Esophagus squamous epithelium (tissue), 5 donors: ENCODE measurements around the gene MTREX. TPM values are rescaled to one million over a fixed set of nuclear protein-coding genes. Genes with fewer than 3 reads are reported as not detected.

Experiments
- DNase-seq: peaks from one replicate; lab custom pipeline; 2025; lab: John Stamatoyannopoulos, UW
- H3K27ac ChIP-seq, 4 donors: fragments of 200-600 bp; sonication (generic); one replicate each; pipeline ENCODE4 v1.5.1; 2016 to 2019; ENCODE audit warnings: mild to moderate bottlenecking in 1 of 4
- H3K27me3 ChIP-seq, 4 donors: fragments of 200-600 bp; sonication (generic); 1 replicate in 3 of 4; 2 replicates in 1 of 4; pipeline versions ENCODE4 v1.5.1 to v1.6.0; 2017 to 2021; ENCODE audit warnings: antibody characterized with exemption in 1 of 4
- H3K36me3 ChIP-seq, 3 donors: fragments of 200-600 bp; sonication (generic); one replicate each; pipeline ENCODE4 v1.5.1; 2016 to 2019
- H3K4me1 ChIP-seq, 3 donors: fragments of 200-600 bp; sonication (generic); one replicate each; pipeline ENCODE4 v1.5.1; 2017 to 2019
- H3K4me3 ChIP-seq, 4 donors: fragments of 200-600 bp; sonication (generic); 1 replicate in 3 of 4; 2 replicates in 1 of 4; pipeline ENCODE4 v1.5.1; 2016 to 2019; ENCODE audit warnings: mild to moderate bottlenecking in 2 of 4, moderate library complexity in 1 of 4
- H3K9me3 ChIP-seq, 3 donors: fragments of 200-600 bp; sonication (generic); one replicate each; pipeline ENCODE4 v1.5.1; 2016 to 2019
- CTCF ChIP-seq, 6 experiments: fragments of 450-650 bp in 4 of 6; fragments of 200-600 bp in 2 of 6; sonication (generic) in 2 of 6; IDR thresholded peaks; one replicate each; pipeline ENCODE4 v1.5.1; 2016 to 2019; ENCODE audit warnings: antibody characterized with exemption in 6 of 6, mild to moderate bottlenecking in 4 of 6, moderate library complexity in 4 of 6
- POLR2A ChIP-seq, 4 donors: fragments of 450-650 bp; IDR thresholded peaks; one replicate each; pipeline ENCODE4 v1.6.1; 2017; ENCODE audit warnings: antibody characterized with exemption in 4 of 4, mild to moderate bottlenecking in 4 of 4, moderate library complexity in 3 of 4
- WGBS, 2 donors: methylation state at CpG; one replicate each; pipeline ENCODE4 v1.1.5; 2018; 5-methylcytosine and 5-hydroxymethylcytosine counted together
- intact Hi-C: fragments of 100-400 bp; cut with DNase I; formaldehyde crosslinking; loops from one replicate; pipeline ENCODE4 v1.15.0; 2022
- total RNA-seq, 4 donors: library from RNA; depleted of rRNA; stranded (reverse); fragments of >200 nt; gene quantifications; one replicate each; pipeline ENCODE4 v1.1.0, GENCODE V29; 2016
- donor health status: DM: yes; HTN: yes; CAD: no.

The MTREX gene
- total RNA-seq, 4 donors from 2014 or later = 63.9 to 79.3 (median 72.2) TPM

- Histone ChIP-seq H3K4me3 (no peak overlapping the region), H3K4me1 (no peaks in the 10 kb centered on the region), H3K36me3 (peaks cover 6 to 98% (median 34%) of the 10 kb centered on the region in 3 donors), H3K9me3 (no peaks in the 10 kb centered on the region), H3K27ac (no peak overlapping the region), H3K27me3 (no peaks in the 10 kb centered on the region)
- intact Hi-C loops = no loop called here
- no peak for DNase-seq
- TF ChIP-seq CTCF (IDR thresholded peaks at IDR 0.05) (no peak), POLR2A (IDR thresholded peaks at IDR 0.05) (no peak)
- 97% methylated on average over 1 of the region's 1 CpG for WGBS, 2 donors
Observed at GRCh38 chr5:55350754-55351153, 43.0 kb downstream of the MTREX start.

- TF ChIP-seq CTCF (IDR thresholded peaks at IDR 0.05) (no peak), POLR2A (IDR thresholded peaks at IDR 0.05) (no peak)
- Histone ChIP-seq H3K9me3 (no peaks in the 10 kb centered on the region), H3K27ac (no peak overlapping the region), H3K4me1 (no peaks in the 10 kb centered on the region), H3K4me3 (no peak overlapping the region), H3K27me3 (no peaks in the 10 kb centered on the region), H3K36me3 (peaks cover 0 to 97% (median 19%) of the 10 kb centered on the region in 3 donors)
- WGBS, 2 donors = 97 to 98% methylated on average over 3 to 4 of the region's 4 CpGs
- intact Hi-C loops = no loop called here
- no peak for DNase-seq
Observed at GRCh38 chr5:55356896-55357295, 49.1 kb downstream of the MTREX start.

GRCh38 chr5:55360190-55360589, 52.4 kb downstream of the MTREX start:
- Histone ChIP-seq H3K4me1 (no peaks in the 10 kb centered on the region), H3K36me3 (peaks cover 0 to 86% (median 6%) of the 10 kb centered on the region in 3 donors), H3K27ac (no peak overlapping the region), H3K4me3 (no peak overlapping the region), H3K27me3 (no peaks in the 10 kb centered on the region), H3K9me3 (no peaks in the 10 kb centered on the region)
- TF ChIP-seq POLR2A (IDR thresholded peaks at IDR 0.05) (no peak), CTCF (IDR thresholded peaks at IDR 0.05) (no peak)
- intact Hi-C loops = no loop called here
- DNase-seq = no peak
- 45 to 57% methylated on average over 2 of the region's 2 CpGs for WGBS, 2 donors

- H3K36me3 ChIP-seq = peaks cover 0 to 83% (median 3%) of the 10 kb centered on the region in 3 donors
- intact Hi-C loops = no loop called here
- 90 to 92% methylated on average over 3 of the region's 3 CpGs for WGBS, 2 donors
- H3K27ac ChIP-seq = no peak overlapping the region
- no peak for DNase-seq
- H3K9me3 ChIP-seq = no peaks in the 10 kb centered on the region
- no peaks in the 10 kb centered on the region for H3K4me1 ChIP-seq
- TF ChIP-seq POLR2A (IDR thresholded peaks at IDR 0.05) = no peak
- no peak for TF ChIP-seq CTCF (IDR thresholded peaks at IDR 0.05)
- H3K4me3 ChIP-seq = no peak overlapping the region
- H3K27me3 ChIP-seq = no peaks in the 10 kb centered on the region
Observed at GRCh38 chr5:55363856-55364255, 56.1 kb downstream of the MTREX start.

GRCh38 chr5:55364537-55365055, 56.8 kb downstream of the MTREX start:
- Histone ChIP-seq H3K9me3 (no peaks in the 10 kb centered on the region), H3K4me1 (no peaks in the 10 kb centered on the region), H3K36me3 (peaks cover 0 to 82% (median 3%) of the 10 kb centered on the region in 3 donors), H3K27me3 (no peaks in the 10 kb centered on the region), H3K27ac (no peak overlapping the region), H3K4me3 (no peak overlapping the region)
- DNase-seq = no peak
- intact Hi-C loops = no loop called here
- TF ChIP-seq CTCF (IDR thresholded peaks at IDR 0.05) (no peak), POLR2A (IDR thresholded peaks at IDR 0.05) (no peak)
- WGBS, 2 donors = 75 to 92% methylated on average over 4 of the region's 4 CpGs
